Stimulated activated CD4-positive, alpha-beta T cell treated with anti-CD3 and anti-CD28 coated beads, Interleukin-4, amount 100 ng/mL, for 48 hours (primary cell): Measurements from ENCODE around the gene CDC42EP1.

Source experiments
- DNase-seq, 2 donors: peaks; one replicate each; pipeline ENCODE4 v3.0.0-alpha.2; 2020; ENCODE audit warnings: low read depth in 2 of 2

Gene CDC42EP1

DNA sequence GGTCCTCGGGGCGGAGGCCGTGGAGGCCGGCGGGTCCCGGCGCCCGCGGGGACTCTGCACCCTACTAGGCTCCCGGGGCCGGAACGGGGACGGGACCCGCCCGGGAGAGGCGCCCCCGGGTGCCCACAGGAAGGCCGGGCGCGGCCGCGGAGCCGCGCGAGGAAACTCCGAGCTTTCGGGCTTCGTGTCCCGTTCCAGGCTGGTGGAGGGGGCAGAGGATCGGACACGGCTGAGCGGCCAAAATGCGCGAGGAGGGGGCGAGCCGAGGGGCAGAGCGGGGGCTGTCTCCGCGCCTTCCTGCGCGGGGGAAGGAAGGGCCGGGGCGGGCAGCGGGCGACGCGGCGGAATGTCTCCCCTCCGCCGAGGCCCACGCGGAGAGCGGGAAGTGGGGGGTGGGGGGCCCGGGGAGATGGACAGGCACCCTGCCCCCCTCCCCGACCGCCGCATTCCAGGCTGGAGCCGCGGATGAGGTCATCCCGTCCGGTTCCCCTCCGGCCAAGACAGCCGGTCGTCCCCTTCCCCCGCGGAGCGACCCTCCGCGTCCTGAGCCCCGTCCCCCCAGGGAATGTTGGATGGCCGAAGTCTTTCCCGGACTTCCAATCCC is 430 bp downstream of the CDC42EP1 start:
- DNase-seq = no peak

DNA sequence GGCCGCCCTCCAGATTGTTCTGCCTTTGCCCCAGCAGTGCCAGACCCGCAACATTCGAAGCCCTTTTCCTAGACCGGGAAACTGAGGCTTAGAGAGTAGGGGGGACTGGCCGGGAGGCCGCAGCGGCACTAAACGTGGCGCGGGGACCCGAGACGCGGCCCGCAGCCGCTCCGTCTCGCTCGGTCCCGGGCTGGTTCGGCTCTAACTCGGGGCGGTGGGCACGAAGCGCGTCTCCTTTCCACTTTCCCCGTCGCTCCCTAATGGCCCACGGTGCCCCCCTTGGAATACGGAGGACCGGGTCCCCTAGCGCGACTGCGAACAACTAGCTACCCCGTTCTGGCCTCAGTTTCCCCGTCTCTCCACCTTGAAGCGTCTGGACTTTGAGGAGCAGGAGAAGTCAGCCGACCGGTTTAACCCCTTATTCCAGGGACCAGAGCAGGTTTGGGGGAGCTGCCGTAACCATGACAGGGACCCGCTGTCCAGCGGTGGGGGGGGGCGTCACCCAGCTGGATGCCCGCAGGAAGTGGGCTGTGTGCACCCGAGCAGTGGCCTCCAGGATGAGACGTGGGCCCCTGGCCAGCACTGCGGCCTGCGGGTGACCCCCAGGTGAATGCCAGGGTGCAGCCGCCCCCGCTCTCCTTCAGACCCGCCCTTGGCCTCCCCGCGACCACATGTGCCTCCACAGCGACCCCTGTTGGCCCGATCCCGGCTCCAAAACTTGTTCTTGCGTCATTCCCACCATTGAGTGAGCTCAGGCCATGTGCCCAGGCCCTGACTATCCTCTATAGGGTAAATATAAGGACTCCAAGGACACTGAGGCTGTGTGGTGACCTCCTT is 1.1 kb downstream of the CDC42EP1 start:
- DNase-seq = peak; percentile 81 to 89

DNA sequence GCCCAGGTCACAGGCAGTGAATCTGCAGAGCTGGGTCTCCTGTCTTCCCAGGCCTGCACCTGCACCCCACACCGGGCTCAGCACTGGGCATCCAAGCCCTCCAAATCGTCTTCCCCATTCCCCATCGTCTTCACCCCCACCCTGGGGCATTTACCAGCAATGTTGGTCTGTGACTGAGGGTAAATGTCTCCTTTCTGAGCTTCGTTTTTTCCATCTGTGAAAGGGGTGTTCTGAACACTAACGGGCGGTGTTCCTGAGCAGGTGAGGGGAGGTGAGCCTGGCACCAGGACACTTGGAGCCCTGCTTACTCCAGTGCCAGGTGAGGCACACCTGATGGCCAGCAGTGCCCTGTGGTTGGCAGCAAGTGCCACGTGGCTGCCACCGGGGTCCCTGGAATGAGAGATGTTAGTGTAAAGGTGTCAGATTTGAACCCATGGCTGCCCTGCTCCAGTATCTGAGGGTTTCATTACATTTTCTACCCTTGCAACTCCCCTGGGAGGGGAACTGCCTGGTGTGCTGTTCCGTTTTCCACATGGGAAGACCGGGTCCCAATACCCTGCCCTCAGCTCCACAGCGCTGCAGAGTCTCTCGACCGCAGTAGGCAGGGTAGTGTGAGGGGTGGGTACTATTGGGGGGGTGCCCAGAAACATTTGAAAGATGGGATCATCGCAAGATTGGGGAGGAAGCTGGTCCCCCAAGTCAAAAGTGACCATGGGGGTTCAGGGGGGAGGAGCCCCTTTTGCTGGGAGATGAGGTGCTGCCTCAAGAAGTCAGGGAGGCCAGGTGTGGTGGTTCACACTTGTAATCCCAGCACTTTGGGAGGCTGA is 2.0 kb downstream of the CDC42EP1 start:
- no peak for DNase-seq

DNA sequence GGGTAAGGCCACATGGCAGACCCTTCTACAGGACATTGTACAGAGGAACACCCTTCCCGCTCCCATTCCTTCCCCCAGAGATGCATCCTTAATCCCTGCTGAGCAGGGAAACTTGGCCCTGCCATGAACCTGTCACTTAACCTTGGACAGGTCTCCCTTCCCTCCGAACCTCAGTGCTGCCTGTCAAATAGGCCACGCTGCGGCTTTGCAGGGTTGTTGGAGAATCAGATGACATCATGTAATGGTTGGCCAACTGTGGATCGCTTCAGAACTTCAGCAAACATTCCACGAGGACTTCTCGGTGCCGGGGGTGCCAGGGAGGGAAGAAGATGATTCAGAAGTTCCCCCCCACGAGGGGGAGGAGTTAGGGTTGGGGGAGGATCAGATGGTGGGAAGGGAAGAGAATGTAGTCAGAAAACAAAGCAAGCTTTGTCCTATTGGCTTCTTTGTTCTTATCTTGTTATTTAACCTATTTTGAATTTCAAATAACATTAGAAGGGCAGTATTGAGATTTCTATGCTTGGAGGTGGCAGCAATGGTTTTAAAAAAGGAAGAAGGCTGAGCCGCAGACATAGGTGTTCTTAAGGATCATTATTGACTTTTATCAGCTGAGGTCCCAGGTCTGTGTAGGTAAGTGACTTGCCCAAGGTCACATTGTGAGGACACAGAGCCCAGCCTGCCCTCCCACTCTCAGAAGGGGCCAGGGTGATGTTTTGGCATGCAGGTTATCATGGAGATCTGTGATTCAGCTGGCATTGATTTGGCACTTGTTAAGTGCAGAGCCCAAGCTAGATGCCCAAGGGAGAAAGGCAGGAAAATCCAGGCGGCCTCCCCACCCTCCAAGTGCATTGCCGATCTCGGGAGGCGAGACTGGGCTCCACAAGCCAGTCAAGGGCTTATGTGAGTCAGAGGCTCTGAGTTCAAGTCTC is 3.1 kb downstream of the CDC42EP1 start:
- DNase-seq = no peak

DNA sequence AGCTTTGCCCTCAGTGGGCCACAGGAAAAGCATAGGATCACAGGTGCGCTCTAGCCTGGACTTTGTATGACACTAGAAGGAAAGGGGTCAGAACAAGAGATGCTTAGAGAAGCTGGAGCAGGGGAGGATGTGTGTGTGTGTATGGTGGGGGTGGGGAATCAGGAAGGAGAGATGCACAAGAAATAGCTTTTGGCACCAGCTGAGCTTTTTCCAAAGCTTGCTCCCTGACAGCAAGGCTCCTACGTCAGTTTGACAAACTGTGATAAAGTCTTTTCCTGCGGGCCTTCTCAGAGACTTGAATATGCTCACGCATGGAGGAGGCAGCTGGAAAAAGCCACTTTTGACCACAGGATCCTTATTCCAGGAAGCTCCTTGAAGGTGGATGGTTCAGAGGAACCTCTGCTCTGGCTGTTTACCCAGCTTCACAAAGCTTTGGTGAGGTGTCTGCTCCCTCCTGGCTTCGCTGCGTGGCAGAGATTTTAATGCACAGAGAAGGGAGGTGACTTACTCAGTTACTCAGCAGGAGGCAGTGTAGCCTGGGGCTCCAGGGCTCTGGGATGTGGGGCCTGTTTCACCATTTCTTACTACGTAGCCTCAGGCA is 3.9 kb downstream of the CDC42EP1 start:
- no peak for DNase-seq

DNA sequence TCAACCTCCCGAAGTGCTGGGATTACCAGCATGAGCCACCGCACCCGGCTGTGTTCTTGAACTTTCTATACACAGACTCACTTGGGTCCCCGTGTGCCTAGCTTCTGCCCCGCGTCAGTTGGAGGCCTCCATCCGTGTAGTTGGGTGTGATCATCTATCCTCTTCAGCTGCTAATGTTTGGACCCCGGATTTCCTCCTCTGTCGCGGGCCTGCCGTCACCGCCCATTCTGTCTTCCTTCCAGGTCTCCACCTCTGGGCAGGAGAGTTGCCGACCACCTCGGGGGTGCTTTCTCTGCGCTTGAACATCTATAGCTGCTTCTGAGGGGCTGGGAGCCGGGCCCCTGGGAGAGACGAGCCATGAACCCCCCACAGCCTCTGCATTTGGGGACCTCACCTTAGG is 5.5 kb downstream of the CDC42EP1 start:
- DNase-seq = no peak

DNA sequence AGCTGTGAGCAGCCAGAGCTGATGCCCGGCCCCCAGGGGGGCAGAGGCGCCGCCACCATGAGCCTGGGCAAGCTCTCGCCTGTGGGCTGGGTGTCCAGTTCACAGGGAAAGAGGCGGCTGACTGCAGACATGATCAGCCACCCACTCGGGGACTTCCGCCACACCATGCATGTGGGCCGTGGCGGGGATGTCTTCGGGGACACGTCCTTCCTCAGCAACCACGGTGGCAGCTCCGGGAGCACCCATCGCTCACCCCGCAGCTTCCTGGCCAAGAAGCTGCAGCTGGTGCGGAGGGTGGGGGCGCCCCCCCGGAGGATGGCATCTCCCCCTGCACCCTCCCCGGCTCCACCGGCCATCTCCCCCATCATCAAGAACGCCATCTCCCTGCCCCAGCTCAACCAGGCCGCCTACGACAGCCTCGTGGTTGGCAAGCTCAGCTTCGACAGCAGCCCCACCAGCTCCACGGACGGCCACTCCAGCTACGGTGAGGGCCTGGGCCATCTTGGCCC is 6.1 kb downstream of the CDC42EP1 start:
- DNase-seq = no peak

DNA sequence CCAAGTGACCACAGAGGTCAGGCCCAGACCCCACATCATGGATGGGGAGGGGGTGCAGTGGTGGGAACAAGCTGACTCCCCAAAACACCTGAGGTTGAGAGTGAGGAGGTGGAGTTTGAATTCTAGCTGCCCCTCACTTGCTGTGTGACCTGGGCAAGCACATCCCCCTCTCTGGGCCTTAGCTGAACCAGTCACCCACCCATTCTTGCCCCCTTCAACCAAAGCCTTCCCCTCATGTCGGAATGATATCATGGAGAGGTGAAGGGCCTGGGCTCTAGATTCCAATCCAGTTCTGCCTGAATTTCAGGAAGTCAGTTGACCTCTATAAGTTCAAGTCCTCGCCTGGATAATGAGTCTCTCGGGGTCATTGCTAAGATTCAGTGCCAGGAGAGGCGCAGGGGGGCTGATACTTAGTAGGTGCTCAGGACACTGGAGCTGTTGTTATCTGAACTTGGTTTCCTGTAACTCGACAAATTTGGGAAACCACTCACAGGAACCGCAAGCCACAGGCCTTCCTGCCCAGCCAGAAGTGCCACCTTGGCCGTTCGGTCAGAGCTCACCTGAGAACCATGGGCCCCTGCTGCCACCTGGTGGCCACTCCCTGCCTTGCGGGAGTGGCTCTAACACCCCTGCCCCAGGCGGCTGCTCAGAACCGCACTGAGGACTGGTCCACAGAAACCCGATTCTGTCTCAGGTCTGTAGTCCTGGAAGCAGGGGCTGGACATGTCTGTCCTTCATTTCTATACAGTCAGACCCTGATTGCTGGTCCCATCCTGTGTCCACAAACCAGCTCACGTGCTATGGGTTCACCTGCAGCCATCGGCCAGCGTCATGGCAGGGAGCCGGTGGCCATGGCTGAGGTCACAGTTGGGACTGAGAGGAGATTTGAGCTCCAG is 6.9 kb downstream of the CDC42EP1 start:
- DNase-seq = peak; percentile 85 to 91

DNA sequence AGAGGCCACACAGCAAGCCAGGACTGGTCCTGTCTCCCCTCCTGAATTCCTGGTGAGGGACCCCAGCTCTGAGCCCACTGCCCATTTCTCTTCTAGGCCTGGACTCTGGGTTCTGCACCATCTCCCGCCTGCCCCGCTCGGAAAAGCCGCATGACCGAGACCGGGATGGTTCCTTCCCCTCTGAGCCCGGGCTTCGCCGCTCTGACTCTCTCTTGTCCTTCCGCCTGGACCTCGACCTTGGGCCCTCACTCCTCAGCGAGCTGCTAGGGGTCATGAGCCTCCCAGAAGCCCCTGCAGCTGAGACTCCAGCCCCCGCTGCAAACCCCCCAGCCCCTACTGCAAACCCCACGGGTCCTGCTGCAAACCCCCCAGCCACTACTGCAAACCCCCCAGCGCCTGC is 7.7 kb downstream of the CDC42EP1 start:
- no peak for DNase-seq

DNA sequence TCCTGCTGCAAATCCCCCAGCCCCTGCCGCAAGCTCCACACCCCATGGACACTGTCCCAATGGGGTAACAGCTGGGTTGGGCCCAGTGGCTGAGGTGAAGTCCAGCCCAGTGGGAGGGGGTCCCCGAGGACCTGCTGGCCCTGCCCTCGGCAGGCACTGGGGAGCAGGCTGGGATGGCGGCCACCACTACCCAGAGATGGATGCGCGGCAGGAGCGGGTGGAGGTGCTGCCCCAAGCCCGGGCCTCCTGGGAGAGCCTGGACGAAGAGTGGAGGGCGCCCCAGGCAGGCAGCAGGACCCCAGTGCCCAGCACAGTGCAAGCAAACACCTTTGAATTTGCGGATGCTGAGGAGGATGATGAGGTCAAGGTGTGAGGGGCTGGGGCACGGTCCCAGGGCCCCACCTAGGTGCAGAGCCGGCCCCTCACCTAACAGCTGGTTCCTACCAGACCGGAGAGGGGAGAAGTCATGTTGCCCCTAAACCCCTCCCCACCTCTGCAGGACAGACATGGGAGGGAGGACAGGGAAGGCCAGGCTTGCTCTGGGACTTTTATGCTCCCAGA is 8.2 kb downstream of the CDC42EP1 start:
- no peak for DNase-seq

DNA sequence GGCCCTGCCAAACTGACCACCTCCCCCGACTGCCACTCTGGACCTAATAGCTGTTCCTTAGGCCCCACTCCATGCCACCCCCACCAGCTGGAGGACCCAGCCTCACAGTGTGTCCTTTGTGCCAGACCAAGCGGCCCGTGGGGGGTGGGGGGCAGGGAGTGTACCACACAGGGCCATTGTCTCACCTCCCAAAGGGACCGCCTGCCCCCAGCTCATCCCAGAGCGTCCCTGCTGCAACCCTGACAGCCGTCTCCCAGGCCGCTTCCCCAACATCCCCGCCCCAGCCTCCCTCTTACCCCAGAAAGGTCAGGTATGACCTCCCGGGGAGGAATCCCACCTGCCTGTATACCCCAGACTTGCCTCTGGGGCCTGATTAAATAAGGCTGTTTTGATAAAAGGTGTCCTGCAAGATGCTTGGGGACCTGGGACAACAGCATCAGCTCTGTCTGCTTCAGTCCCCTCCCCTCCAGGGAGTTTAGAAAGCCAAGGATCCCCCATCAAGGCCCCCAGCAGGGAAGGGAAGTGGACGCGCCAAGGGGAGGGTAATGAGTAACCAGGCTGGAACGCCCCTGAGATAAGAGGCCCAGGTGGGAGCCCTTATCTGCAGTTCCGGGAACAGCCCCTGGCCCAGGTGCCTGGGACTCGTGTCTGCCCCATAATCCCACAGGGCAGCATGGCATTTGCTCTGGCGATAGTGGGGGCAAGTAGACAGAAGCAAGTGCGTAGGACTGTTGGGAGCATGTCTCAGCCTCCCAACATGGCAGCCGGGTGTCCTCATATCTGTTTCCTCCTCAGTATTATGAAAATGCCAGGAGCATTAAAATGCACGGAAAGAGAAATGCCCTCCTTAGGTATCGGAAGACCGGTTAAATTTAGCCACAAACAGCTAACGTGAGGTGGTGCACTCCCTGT is 9.0 kb downstream of the CDC42EP1 start:
- no peak for DNase-seq

DNA sequence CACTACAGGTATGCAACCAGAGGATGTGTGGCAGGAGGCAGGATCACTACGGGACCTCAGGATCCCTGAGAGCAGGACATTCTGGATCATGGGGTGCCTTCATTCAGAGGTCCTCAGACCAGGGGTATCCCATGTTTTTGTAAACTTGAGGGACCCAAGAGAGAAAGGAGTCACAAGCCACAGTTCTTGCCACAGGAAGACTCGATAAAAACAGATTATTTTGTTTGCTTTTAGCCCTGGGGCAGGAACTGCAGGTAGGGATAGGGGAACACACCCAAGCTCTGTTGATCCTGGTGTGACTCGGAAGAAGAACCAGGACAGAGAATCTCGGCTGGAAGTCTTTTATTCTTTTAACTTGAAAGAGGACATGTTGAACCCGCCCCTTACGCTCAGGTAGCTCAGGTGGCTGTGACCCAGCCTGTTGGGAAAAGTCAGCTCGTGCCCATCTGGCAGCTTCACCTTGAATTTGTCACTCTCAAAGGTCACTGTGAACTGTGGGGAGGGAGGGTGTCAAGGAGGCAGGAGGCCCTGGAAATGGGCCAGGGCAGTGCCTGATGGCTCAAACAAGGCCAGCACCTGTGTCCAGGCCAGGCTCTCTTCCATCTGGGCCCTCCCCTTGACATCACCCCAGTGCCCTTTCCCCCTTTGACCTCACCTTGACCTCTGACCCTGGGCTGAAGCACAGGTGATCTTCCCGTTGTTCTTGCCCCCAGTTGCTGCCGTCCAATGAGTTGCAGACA is 9.8 kb downstream of the CDC42EP1 start:
- no peak for DNase-seq

DNA sequence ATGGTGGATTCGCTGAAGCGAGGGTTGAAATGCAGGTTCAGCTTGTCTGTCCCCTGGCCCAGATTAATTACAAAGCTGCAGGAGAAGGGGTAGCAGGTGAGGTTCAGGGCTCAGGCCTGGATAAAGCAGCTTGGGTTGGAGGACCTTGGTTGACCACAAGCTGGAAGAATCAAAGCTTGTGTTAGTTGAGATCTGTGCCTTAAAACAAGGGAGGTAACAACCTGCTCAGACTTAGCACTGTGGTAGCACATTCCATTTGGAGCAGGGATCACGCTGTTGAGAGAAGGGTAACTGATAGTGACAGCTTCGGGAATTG is 10.3 kb downstream of the CDC42EP1 start:
- no peak for DNase-seq

DNA sequence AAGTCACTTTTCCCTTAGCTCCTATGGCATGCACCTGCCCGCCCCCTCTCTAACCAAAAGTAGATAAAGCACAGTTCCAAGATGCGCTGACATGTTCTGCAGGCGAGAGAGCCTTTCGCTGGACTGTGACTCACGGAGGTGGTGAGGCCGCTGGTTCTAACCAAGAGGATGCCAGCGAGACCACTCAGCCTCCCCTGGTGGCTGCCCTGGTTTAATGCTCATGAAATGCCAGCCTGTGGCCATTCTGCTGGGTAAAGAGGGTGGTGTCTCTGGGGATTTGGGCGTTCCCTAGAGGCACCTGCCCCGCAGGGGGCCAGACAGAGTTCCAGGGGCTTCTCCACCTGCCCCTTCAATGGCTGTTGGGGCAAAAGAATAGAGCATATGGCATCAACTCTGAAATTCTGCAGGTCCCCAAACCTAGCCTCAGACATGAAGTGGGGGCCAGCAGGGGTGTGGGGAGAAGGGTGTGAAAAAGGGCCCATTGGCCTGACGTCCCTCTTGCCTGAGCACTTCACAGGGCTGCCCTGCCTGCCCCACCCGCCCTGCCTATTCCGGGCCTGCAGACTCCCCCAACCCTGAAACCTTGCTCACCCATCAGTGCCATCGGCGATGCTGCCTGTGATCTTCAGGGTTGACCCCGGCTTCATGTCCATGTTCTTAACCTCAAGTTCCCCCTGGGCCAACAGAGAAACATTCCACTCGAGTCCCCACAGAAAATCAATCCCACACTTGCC is 11.1 kb downstream of the CDC42EP1 start:
- no peak for DNase-seq

DNA sequence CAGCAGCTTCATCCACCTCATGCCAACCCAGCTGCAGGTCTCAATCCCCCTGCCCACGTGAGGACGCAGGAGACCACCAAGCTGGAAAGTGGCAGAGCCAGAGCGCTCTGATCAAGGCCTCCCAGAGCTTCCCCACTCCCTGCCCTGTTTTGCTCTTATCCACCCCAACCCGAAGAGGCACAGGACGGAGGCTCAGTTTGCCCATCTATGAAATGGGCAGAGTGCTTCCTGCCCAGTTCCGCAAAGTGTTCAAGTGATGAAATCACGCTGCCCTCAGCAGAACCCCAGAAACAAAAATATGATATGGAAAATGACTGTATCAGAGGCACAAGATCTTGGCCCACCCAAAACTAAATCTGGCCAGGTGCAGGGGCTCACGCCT is 11.7 kb downstream of the CDC42EP1 start:
- no peak for DNase-seq

DNA sequence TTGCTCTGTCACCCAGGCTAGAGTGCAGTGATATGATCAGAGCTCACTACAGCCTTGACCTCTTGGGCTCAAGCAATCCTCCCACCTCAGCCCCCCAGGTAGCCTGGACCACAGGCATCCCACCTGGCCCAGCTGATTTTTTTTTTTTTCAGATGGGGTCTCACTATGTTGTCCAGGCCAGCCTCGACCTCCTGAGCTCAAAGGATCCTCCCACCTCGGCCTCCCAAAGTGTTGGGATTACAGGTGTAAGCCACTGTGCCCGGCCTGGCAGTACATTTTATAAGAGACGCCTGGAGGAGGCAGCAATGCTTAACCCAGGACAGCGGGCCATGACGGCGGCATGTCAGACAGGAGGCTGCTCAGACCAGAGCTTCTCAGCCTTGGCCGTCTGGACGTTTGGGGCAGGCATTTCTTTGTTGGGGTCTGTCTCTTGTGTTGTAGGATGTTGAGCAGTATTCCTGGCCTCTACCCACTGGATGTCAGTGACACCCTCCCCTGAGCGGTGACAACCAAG is 15.3 kb downstream of the CDC42EP1 start:
- DNase-seq = no peak

DNA sequence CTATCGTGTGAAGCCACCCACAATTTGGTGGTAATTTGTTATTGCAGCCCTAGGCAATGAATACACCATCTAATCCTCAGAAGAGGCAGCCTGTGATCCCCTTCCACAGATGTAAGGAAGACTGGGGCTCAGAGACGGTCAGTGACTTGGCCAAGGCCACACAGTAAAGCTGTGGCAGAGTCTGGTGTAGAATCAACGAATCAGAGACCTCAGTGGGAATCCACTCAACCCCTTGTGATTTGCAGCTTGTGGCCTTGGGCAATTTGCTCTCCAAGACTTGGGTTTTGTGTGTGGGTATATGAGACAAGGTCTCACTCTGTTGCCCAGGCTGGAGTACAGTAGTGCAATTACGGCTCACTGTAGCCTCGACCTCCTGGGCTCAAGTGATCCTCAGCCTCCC is 17.7 kb downstream of the CDC42EP1 start:
- no peak for DNase-seq
